ENCODE results near the gene TSPAN17.

DNA sequence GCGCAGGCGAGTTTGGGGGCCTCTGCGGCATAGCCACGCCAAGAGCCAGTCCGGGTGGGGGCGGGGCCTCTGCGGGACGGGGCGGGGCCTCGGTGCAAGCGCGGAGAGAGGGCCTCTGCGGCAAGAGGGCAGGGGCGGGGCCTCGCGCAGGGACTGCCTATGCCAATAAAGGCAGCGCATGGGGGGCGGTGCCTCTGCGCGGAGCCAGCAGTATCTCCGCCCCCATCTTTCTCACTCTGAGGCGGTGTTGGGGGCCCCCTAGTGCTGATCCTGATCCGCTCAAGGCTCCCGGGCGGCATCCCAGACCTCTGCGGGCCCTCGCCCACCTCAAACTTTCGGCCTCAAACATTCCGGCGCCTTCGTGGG lies 28.1 kb upstream of the TSPAN17 start:
- TF ChIP-seq, protein P1, sequence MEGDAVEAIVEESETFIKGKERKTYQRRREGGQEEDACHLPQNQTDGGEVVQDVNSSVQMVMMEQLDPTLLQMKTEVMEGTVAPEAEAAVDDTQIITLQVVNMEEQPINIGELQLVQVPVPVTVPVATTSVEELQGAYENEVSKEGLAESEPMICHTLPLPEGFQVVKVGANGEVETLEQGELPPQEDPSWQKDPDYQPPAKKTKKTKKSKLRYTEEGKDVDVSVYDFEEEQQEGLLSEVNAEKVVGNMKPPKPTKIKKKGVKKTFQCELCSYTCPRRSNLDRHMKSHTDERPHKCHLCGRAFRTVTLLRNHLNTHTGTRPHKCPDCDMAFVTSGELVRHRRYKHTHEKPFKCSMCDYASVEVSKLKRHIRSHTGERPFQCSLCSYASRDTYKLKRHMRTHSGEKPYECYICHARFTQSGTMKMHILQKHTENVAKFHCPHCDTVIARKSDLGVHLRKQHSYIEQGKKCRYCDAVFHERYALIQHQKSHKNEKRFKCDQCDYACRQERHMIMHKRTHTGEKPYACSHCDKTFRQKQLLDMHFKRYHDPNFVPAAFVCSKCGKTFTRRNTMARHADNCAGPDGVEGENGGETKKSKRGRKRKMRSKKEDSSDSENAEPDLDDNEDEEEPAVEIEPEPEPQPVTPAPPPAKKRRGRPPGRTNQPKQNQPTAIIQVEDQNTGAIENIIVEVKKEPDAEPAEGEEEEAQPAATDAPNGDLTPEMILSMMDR (IDR thresholded peaks at IDR 0.05; ENCODE audit: poor library complexity) = no peak
- TF ChIP-seq EZH2 (IDR thresholded peaks at IDR 0.05; ENCODE audit: borderline replicate concordance) = no peak

All from hepatocyte (in vitro differentiated cells).